Uterus (tissue), 4 donors: ENCODE data around the gene RAD51B. TPM values are rescaled to one million over a fixed set of nuclear protein-coding genes. Genes with fewer than 3 reads are reported as not detected.
A peak's percentile ranks its signal among the peaks of the same experiment; 100 is the strongest.
"Not testable (repeated sequence)": the region's sequence is repeated elsewhere in the genome, so short reads cannot be mapped to it uniquely, and the experiment has no call there.

Experiments
- DNase-seq, 2 donors: peaks; one replicate each; pipeline ENCODE4 v3.0.0-alpha.2; 2019 to 2020
- H3K27ac ChIP-seq, 2 donors: fragments of 200-600 bp; sonication (generic); 1 replicate in 1 of 2; 2 replicates in 1 of 2; pipeline ENCODE4 v1.5.1; 2016 to 2018
- H3K27me3 ChIP-seq, 2 donors: fragments of 200-600 bp; sonication (generic); one replicate each; pipeline ENCODE4 v1.5.1; 2018 to 2019; ENCODE audit warnings: control low read depth in 1 of 2
- H3K36me3 ChIP-seq, 2 donors: fragments of 200-600 bp; sonication (generic); one replicate each; pipeline ENCODE4 v1.5.1; 2019; ENCODE audit warnings: control low read depth in 1 of 2
- H3K4me1 ChIP-seq, 2 donors: fragments of 200-600 bp; sonication (generic); one replicate each; pipeline ENCODE4 v1.5.1; 2018 to 2019; ENCODE audit warnings: control low read depth in 1 of 2
- H3K4me3 ChIP-seq, 2 donors: fragments of 200-600 bp; sonication (generic); 1 replicate in 1 of 2; 2 replicates in 1 of 2; pipeline ENCODE4 v1.5.1; 2018 to 2019; ENCODE audit warnings: mild to moderate bottlenecking in 1 of 2
- H3K9me3 ChIP-seq, 2 donors: fragments of 200-600 bp; sonication (generic); one replicate each; pipeline ENCODE4 v1.5.1; 2019; ENCODE audit warnings: control low read depth in 1 of 2
- CTCF ChIP-seq, 4 experiments: fragments of 200-600 bp in 2 of 4; fragments of 450-650 bp in 2 of 4; sonication (generic) in 2 of 4; IDR thresholded peaks; one replicate each; pipeline ENCODE4 v1.5.1; 2016 to 2019; ENCODE audit warnings: antibody characterized with exemption in 4 of 4, mild to moderate bottlenecking in 2 of 4, moderate library complexity in 1 of 4
- POLR2A ChIP-seq, 2 donors: fragments of 450-650 bp; IDR thresholded peaks; one replicate each; pipeline ENCODE4 v1.6.1; 2016; ENCODE audit warnings: antibody characterized with exemption in 2 of 2, mild to moderate bottlenecking in 1 of 2, moderate library complexity in 1 of 2
- intact Hi-C: fragments of 100-400 bp; cut with DNase I; formaldehyde crosslinking; loops from one replicate; pipeline ENCODE4 v1.15.1; 2023; ENCODE audit warnings: low total_unique reads
- total RNA-seq, 4 donors: library from RNA; depleted of rRNA in 3 of 4; stranded (reverse); fragments of >200 nt in 3 of 4; gene quantifications; one replicate each; pipeline versions ENCODE4 v1.1.0 to v1.2.4, GENCODE V29; 2014 to 2023
- donor health status: DM: yes; HTN: yes; CAD: no.

The RAD51B gene
- total RNA-seq, 4 donors from 2014 or later: 29.5 to 100.0 (median 70.3) TPM

- no peak for TF ChIP-seq CTCF (IDR thresholded peaks at IDR 0.05)
- no peak for TF ChIP-seq POLR2A (IDR thresholded peaks at IDR 0.05)
- Histone ChIP-seq H3K27ac (peak overlapping the region in 1 of 2 donors; percentile 1), H3K36me3 (no peaks in the 10 kb centered on the region), H3K4me1 (peaks cover 6 to 10% of the 10 kb centered on the region in 2 donors), H3K9me3 (no peaks in the 10 kb centered on the region), H3K27me3 (no peaks in the 10 kb centered on the region), H3K4me3 (no peak overlapping the region)
- intact Hi-C loops: no loop called here
- DNase-seq: no peak
Measured at GRCh38 chr14:68301219-68301618, 481.6 kb downstream of the RAD51B start.

GRCh38 chr14:68302938-68303337, 483.4 kb downstream of the RAD51B start:
- H3K27me3 ChIP-seq, intact Hi-C loops, H3K4me1 ChIP-seq, H3K4me3 ChIP-seq, DNase-seq, H3K27ac ChIP-seq, H3K36me3 ChIP-seq, H3K9me3 ChIP-seq: not testable (repeated sequence)

- Histone ChIP-seq H3K27ac (peak overlapping the region in 1 of 2 donors; percentile 4), H3K4me3 (no peak overlapping the region), H3K9me3 (no peaks in the 10 kb centered on the region), H3K4me1 (no peaks in the 10 kb centered on the region), H3K36me3 (no peaks in the 10 kb centered on the region), H3K27me3 (no peaks in the 10 kb centered on the region)
- intact Hi-C loops: no loop called here
- no peak for DNase-seq
- TF ChIP-seq CTCF (IDR thresholded peaks at IDR 0.05) (no peak), POLR2A (IDR thresholded peaks at IDR 0.05) (no peak)
Measured at GRCh38 chr14:68305738-68306137, 486.2 kb downstream of the RAD51B start.

GRCh38 chr14:68306265-68306933, 486.8 kb downstream of the RAD51B start:
- H3K27me3 ChIP-seq: no peaks in the 10 kb centered on the region
- TF ChIP-seq POLR2A (IDR thresholded peaks at IDR 0.05): no peak
- TF ChIP-seq CTCF (IDR thresholded peaks at IDR 0.05): no peak
- no peaks in the 10 kb centered on the region for H3K9me3 ChIP-seq
- no peak for DNase-seq
- no peak overlapping the region for H3K4me3 ChIP-seq
- H3K4me1 ChIP-seq: no peaks in the 10 kb centered on the region
- H3K27ac ChIP-seq: peak overlapping the region; percentile 73 to 78
- no peaks in the 10 kb centered on the region for H3K36me3 ChIP-seq
- intact Hi-C loops: no loop called here

- Histone ChIP-seq H3K4me3 (no peak overlapping the region), H3K9me3 (no peaks in the 10 kb centered on the region), H3K27ac (peak overlapping the region; percentile 73 to 78), H3K27me3 (no peaks in the 10 kb centered on the region), H3K4me1 (no peaks in the 10 kb centered on the region), H3K36me3 (no peaks in the 10 kb centered on the region)
- intact Hi-C loops: no loop called here
- DNase-seq: no peak
- TF ChIP-seq CTCF (IDR thresholded peaks at IDR 0.05) (no peak), POLR2A (IDR thresholded peaks at IDR 0.05) (no peak)
Measured at GRCh38 chr14:68306934-68307789, 487.6 kb downstream of the RAD51B start.
